A673 (cell line): Measurements from ENCODE around the gene CCND2.

Experiments
- EZH2 ChIP-seq: fragments of 200-600 bp; sonication (generic); IDR thresholded peaks from 2 replicates; pipeline ENCODE4 v1.6.1; 2017; ENCODE audit warnings: borderline replicate concordance, low read depth, mild to moderate bottlenecking, mixed read lengths, antibody characterized with exemption, low read length; ENCODE audit not compliant: poor library complexity, severe bottlenecking
- TF ChIP-seq, protein P1 (sequence below): fragments of 300-800, 200-600 bp; sonication (generic); conservative IDR thresholded peaks from 2 replicates; pipeline ENCODE4 v1.5.1; 2017; ENCODE audit warnings: low read depth, mild to moderate bottlenecking, antibody characterized with exemption, low read length, moderate library complexity, mixed read lengths

- TF ChIP-seq, protein P1, sequence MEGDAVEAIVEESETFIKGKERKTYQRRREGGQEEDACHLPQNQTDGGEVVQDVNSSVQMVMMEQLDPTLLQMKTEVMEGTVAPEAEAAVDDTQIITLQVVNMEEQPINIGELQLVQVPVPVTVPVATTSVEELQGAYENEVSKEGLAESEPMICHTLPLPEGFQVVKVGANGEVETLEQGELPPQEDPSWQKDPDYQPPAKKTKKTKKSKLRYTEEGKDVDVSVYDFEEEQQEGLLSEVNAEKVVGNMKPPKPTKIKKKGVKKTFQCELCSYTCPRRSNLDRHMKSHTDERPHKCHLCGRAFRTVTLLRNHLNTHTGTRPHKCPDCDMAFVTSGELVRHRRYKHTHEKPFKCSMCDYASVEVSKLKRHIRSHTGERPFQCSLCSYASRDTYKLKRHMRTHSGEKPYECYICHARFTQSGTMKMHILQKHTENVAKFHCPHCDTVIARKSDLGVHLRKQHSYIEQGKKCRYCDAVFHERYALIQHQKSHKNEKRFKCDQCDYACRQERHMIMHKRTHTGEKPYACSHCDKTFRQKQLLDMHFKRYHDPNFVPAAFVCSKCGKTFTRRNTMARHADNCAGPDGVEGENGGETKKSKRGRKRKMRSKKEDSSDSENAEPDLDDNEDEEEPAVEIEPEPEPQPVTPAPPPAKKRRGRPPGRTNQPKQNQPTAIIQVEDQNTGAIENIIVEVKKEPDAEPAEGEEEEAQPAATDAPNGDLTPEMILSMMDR = no peak
- TF ChIP-seq EZH2 = no peak
Observed at GRCh38 chr12:4259099-4259498, 14.5 kb upstream of the CCND2 start.
